RPMI7951 (cell line): ENCODE measurements around the gene XYLT1. TPM values are rescaled to one million over a fixed set of nuclear protein-coding genes. Genes with fewer than 3 reads are reported as not detected.

Source experiments
- DNase-seq: peaks from one replicate; pipeline ENCODE4 v3.0.0-alpha.2; 2012; ENCODE audit warnings: low read depth
- total RNA-seq: library from RNA; depleted of rRNA; stranded (reverse); fragments of >200 nt; shearing (Covaris generic); gene quantifications from 2 replicates; pipeline ENCODE4 v1.2.3, GENCODE V29; 2014

The XYLT1 gene
- total RNA-seq, 1 experiment from 2014 or later, result 4.0 TPM

DNA sequence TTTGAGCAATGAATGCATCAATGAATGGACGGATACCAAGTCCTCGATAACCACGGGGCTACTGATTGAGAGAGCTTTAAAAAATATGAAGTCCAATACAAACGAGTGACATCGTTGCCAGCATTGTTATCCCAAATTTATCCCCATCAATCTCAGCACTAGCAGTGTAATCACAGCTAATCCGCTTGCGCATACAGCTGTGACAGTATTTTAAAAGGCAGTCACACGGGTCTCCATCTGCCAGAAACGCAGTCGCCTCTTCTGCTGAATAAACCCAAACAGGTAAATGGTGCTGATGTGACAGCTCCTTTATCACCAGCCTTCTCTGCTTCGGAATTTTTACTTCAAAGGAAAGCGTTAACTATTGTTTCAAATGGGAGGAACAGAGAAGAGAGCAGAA is 311.1 kb downstream of the XYLT1 start:
- no peak for DNase-seq

DNA sequence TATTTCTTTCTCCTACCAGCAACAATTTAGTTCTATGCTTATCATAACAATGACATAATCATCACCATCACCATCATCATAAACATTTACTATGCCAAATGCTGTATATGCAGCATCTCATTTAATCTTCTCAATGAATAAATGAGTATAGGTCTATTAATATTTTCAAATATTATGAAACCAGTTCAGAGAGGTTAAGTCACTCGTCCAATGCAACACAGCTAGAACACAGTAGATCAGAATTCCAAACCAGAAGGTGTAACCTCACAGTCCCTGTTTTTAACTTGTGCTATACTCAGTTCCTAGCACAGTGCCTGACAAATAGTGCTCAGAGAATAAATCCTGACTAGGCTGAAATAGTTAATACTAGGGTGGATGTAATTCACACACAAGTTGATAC is 314.8 kb downstream of the XYLT1 start:
- no peak for DNase-seq

DNA sequence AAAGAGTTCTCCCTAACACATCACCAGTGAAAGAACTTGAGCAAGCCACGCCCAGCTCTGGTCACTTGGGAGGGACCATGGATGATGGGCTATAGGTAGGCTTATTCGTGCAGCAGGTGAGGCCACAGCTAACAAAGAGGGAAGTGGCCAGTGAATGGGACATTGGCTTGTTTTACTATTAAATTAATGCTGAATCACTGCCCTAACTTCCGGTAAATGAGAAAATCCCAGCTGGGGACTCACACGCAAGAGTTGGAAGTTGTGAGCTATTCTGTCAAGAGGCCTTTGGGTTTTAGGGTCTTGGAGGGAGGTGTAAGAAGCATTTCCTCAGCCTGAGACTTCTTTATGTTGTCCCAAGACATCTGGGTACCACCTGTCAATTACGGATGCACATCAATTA is 315.3 kb downstream of the XYLT1 start:
- DNase-seq, result no peak

DNA sequence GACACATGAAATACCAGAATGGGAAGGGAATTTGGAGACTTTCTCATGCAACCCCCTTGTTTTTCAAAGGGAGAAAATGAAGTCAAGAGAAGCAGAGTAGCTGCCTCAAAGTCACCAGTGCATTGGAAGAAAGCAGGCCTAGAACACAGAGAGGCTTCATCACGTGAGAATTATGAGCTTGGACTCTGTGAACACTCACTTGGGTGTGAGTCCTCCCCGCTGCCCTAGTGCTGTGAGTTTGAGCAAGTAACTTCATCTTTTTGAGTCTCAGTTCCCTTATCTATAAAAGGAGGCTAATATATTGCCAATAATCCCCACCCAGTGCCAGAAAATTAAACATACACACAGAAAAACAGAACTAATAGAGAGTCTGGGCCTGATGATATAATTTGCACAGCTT is 315.8 kb downstream of the XYLT1 start:
- no peak for DNase-seq

DNA sequence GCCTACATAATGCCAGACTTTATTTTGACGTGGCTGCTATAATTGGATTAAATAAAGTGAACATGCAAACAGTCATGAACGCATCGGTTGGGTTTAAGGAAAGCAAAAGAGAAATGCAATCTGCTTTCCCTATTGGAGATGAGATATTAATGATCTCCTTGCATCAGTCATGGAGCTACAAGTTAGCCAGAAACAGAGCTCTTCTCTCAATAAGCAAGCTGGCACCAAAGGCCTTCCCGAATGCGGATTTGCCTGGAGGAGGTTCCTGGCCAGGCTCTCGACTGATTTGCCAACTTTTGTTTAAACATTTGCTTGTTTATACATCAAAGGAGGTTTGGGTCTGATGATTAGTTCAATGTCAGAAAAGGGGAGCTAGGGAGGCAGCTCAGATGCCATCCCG is 318.4 kb downstream of the XYLT1 start:
- DNase-seq, result no peak

GRCh38 chr16:17151335-17151734 is 319.4 kb downstream of the XYLT1 start:
- no peak for DNase-seq

GRCh38 chr16:17149904-17150483 is 320.8 kb downstream of the XYLT1 start:
- DNase-seq, result peak; percentile 2

DNA sequence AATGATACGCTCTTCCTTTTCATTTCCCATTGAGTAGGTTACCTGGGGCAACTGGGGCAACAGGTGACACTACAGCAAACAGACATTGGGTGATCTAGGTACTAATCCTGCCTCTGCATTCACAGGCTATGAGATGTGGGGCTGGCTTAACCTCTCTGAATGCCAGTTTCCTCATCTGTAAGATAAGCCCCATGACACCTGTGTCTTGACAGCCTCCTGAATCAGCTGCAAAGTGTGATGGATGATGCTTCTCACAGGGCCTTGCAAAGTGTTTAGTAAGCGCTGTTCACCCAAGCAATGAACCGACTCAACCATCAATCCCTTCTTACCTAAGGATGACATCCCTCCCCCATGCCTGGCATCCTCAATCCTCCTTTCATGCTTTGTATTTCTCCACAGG is 322.8 kb downstream of the XYLT1 start:
- DNase-seq, result no peak

DNA sequence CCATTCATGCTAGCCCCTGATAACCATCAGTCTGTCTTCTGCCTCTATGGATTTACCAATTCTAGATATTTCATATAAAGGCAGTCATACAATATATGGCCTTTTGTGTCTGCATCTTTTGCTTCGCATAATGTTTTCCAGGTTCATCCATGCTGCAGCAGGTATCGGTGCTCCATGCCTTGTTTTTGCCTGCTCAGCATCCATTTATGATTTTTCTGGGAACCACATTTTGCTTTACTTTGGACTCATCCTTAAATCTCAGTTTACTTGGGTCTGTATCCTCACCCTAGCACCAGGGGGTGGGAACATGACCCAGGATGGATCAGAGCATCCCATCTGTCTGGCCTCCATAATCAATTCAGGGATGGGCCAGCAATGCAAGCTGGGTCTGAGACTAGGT is 325.7 kb downstream of the XYLT1 start:
- DNase-seq, result no peak

GRCh38 chr16:17144431-17144830 is 326.3 kb downstream of the XYLT1 start:
- no peak for DNase-seq

DNA sequence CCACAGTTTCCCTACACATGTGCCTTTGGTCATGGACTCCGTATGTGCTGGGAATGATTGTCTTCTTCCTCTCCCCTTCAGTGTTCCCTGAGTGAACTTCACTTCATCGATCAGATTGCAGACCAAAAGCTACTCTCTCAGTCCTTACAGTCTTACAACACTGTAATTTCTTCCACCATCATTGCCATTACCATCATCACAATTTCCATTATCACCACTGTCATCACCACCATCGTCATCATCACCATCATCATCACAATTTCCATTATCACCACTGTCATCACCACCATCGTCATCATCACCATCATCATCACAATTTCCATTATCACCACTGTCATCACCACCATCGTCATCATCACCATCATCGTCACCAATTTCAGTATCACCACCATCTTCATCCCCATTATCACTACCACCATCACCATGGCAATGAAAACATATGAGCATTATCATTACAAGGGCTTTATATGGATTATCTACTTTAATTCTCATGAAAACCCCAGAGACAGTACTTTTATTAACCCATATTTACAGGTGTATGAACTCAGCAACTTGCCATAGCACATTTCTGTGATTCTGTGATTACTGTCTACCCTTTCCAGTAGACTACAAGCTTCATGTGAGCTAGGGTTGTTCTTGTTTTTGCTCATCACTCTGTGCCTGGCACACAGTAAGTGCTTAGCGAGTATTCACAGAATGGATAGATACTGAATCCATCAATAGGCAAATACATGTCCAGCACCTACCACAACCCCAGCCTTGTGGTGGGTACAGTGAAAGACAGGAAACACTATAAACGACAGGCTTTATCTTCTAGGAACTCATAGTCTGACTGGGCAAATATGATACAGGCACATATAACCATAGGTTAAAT is 327.0 kb downstream of the XYLT1 start:
- no peak for DNase-seq

GRCh38 chr16:17138801-17139200 is 332.0 kb downstream of the XYLT1 start:
- peak; percentile 4 for DNase-seq

- DNase-seq, result no peak
Observed at GRCh38 chr16:17135439-17135838, 335.3 kb downstream of the XYLT1 start.

DNA sequence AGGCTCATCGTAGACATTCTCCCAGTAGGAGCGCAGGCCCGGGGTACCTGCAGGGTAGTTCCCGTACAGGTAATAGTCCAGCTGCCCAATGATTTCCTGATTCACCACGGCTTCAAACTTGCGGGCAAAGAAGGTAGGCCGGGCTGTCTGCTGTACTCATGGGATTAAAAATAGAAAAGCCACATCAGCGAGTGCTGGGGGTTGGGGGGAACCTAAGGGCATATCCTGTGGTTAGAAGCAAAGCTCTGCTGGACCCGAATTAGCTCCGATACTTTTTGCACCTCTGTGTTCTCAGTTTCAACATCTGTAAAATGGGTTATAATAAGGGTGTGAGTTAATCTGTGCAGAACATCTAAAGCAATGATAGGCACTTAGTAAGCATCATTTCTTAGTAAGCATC is 336.2 kb downstream of the XYLT1 start:
- no peak for DNase-seq

DNA sequence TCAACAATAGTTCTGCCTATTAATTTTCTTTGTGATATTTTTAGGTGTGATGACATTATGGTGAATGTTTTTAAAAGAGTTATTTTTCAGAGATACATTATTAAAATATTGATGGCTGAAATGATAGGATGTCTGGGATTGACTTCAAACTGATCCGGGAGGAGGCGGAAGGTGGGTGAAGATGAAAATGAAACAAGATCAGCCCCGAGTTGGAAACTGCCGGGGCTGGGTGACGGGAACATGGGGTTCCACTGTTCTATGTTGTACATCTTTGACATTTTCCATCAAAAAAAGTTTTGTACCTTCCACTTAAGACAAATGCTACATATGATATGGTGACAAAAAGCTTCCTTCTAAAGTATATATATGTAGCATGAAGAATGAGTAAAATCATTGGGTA is 336.9 kb downstream of the XYLT1 start:
- DNase-seq, result no peak

GRCh38 chr16:17131351-17131750 is 339.4 kb downstream of the XYLT1 start:
- DNase-seq, result no peak

GRCh38 chr16:17130733-17131132 is 340.0 kb downstream of the XYLT1 start:
- DNase-seq, result no peak

DNA sequence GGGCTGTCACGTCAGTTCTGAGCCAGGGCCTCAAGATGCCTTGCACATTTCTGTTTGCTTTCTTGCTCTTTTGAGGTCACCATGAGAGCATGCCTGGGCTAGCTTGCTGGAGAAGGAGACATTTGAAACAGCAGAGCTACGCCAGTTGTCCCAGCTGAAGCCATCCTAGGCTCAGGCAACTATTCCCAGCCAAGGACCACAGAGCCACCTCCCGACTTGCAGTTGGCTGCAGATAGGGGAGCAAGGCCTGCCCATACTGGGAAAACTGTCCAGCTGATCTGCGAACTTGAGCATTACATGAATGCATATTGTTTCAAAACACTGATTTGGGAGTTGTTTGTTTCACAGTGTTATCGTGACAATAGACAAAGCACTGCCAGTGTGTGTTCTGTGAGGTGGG is 340.8 kb downstream of the XYLT1 start:
- no peak for DNase-seq

- DNase-seq, result no peak
Observed at GRCh38 chr16:17128791-17129190, 342.0 kb downstream of the XYLT1 start.

DNA sequence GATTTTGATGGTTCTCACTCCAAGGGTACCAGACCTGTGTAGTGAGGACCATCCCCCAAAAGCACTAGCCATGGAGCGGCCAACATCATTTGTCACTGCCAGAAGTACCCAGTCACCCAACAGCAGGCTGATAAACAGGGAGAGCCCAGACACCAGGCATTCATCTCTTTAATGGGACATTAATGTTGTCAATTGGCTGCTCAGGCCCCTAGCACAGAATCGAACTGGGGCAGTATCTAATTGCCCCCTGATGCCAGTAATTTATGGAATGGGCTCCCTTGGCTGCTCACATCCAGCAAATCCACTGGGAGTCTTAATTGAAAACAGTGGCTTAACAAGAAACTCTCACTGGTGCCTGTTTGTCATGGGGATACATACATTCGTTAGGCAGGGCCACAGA is 344.6 kb downstream of the XYLT1 start:
- DNase-seq, result no peak

GRCh38 chr16:17125671-17126070 is 345.1 kb downstream of the XYLT1 start:
- DNase-seq, result no peak

DNA sequence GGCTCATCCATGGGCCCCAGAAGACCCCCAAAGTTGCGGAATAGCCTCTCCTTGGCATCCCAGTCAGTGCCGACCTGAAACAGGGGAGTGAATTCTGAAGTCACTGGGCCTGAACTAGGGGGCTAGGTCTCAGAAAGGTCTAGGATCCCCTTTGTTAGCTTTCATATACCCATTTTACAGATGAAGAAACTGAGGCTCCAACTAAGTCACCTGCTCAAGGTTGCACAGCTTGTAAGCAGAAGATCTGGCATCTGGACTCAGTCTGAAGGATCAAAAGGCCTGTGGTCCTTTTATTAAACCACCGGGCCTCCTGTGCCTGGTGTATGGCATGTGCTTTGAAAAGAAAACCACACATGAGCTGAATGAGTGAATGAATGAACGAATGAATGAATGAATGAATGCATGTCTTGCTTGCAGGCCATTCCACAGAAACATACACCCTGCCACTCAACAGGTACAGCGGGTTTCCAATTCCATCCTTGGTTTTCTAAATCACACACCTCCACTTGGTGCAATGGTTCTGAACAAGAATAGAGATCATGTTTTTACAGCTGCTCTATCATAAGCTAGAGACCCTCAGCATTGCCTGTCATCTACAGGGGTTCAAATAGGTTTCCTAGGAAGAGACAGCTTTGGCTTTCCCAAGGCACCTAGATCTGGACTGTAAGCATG is 352.7 kb downstream of the XYLT1 start:
- no peak for DNase-seq
